GM12801 (cell line): ENCODE results near the gene TUBB4A.

Experiments used
- CTCF ChIP-seq: IDR thresholded peaks from one replicate; pipeline ENCODE4 v1.5.1; 2011; ENCODE audit warnings: control low read depth; ENCODE audit not compliant: insufficient read length; ENCODE audit errors: extremely low read depth

TUBB4A gene

GRCh38 chr19:6465663-6466062, 36.4 kb downstream of the TUBB4A start:
- no peak for TF ChIP-seq CTCF

GRCh38 chr19:6465006-6465405, 37.1 kb downstream of the TUBB4A start:
- TF ChIP-seq CTCF: no peak

- no peak for TF ChIP-seq CTCF
These were observed 37.8 kb downstream of the TUBB4A start, which contains the start of gene CRB3 for GRCh38 chr19:6464070-6464873. CRB3 (plus strand) TSS chr19:6464271; CDS start chr19:6464702, 431 bp downstream.

DNA sequence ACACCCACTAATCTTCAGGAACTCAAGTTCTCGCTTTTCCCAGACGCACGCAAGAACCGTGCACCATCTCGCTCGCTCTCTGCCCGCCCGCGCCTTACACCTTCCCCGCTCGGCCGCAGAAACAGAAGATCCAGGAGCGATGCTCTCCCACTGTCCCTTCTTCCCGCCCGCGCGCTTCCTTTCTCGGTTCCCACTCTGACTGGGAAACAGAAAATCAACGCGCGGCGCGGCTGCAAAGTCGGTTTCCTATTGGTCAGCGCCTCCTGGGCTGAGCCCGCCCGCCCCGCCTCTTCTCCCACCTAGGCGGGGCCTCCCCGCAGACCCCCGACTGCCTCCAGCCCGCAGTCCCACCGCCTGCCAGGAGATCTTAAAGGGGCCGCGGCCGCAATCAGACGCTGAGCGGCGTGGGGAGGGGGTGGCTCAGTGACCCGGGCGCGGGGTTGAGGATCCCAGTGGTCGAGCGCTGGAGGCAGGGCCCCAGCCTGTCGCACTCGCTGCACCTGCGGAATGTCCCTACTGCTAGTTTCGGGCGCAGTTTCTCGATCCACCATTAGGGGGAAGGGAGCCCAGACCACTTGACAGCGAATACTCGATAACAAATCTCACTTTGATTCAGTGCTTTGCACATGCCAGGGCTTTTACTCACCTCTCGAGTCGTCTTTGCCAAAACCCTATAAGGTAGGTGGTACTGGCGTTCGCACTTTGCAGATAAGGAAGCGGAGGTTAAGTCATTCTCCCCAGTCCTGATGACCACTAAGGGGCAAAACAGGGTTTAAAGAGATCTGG, 41.8 kb downstream of the TUBB4A start:
- TF ChIP-seq CTCF: no peak

DNA sequence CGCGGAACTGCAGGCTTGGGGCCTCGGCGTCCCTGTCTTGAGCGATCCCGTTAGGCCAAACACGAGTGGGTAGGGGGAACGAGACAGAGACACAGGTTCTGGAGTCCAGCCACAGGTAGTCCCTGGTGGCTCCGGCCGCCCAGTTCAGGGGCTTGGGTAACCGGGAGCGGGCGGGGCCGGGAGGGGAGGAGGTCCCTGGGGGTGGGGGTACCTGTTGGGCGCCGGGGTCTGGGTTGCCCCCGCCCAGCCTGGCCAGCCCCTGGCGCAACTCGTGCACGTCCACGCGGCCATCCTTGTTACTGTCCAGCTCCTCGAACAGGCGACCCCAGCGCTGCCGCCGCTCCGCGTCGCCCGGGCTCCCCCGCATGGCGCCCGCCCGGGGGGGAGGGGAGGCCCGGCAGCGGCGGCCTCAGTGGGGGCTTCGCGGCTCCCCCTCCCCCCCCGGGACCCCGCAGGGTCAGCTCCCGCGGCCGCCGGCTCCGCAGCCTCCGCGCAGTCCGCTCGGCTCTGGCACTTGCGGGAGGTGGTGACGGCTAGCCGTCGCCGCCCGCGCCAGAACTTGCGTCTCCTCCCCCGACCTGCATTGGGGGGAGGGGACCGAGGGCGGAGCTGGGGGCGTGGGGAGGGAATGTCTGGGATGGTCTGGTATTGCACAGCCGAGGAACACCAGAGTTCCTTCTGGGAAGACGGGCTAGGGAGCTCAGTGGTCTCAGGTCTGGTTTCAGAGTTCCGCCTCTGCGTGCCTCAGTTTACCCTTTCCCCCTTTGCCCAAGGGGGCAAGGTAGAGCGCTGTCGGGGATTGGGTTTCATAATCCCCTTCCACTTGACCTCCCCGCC, 42.6 kb downstream of the TUBB4A start, which contains the start of gene SLC25A23:
Gene SLC25A23 (minus strand): TSS at position 531 of the 837 bp plus-strand sequence. CDS start 164 bp downstream, at position 367.
- no peak for TF ChIP-seq CTCF

GRCh38 chr19:6458695-6459261, 43.3 kb downstream of the TUBB4A start:
- TF ChIP-seq CTCF: no peak
